Activated gamma-delta T cell (primary cell): Measurements from ENCODE around the gene TNS2.

Source experiments
- DNase-seq: peaks from one replicate; lab custom pipeline; 2025; lab: John Stamatoyannopoulos, UW

TNS2 gene

GRCh38 chr12:53068811-53069585 lies 19.1 kb downstream of the TNS2 start:
- no peak for DNase-seq

GRCh38 chr12:53069621-53070410 lies 20.0 kb downstream of the TNS2 start:
- DNase-seq, result no peak

GRCh38 chr12:53070877-53071492 lies 21.1 kb downstream of the TNS2 start:
- no peak for DNase-seq

- DNase-seq, result no peak
These were observed 22.0 kb downstream of the TNS2 start for GRCh38 chr12:53071591-53072551.

GRCh38 chr12:53073881-53074280 lies 24.0 kb downstream of the TNS2 start:
- DNase-seq, result no peak

GRCh38 chr12:53074283-53074998 lies 24.6 kb downstream of the TNS2 start:
- no peak for DNase-seq

DNA sequence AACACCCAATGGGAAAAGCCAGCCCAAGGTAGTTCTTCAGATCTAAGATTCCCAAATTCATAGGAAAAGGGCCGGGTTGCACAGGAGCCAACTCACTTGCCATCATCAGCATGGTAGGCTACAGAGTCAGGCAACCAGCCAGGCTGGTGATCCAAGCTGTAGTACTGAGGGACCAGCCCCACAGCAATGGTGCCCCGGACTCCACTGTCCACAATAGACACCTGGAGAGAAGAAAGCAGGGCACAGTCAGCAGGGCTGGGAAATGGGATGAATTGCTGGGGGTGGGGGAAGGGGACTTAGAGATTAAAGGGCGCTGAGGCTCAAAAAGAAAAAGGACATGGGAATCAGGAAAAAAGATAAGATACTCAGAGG lies 25.1 kb downstream of the TNS2 start:
- no peak for DNase-seq

DNA sequence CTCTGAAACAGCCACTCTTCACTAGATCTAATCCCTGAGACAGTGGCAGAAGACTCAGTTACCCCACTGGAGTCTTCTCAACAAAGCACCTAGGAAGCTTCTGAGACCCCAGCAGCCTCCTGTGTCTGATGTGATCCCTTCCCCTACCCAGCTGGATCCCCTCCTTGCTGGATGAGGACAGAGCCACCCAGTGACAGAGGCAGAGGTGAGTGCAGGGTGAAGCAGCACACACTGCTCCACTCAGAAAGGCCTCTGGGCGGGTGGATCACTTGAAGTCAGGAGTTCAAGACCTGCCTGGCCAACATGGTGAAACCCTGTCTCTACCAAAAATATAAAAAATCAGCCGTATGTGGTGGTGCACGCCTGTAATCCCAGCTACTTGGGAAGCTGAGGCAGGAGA lies 26.6 kb downstream of the TNS2 start:
- no peak for DNase-seq

GRCh38 chr12:53077030-53077429 lies 27.2 kb downstream of the TNS2 start:
- no peak for DNase-seq

- no peak for DNase-seq
These were observed 28.8 kb downstream of the TNS2 start for GRCh38 chr12:53078425-53079225.

DNA sequence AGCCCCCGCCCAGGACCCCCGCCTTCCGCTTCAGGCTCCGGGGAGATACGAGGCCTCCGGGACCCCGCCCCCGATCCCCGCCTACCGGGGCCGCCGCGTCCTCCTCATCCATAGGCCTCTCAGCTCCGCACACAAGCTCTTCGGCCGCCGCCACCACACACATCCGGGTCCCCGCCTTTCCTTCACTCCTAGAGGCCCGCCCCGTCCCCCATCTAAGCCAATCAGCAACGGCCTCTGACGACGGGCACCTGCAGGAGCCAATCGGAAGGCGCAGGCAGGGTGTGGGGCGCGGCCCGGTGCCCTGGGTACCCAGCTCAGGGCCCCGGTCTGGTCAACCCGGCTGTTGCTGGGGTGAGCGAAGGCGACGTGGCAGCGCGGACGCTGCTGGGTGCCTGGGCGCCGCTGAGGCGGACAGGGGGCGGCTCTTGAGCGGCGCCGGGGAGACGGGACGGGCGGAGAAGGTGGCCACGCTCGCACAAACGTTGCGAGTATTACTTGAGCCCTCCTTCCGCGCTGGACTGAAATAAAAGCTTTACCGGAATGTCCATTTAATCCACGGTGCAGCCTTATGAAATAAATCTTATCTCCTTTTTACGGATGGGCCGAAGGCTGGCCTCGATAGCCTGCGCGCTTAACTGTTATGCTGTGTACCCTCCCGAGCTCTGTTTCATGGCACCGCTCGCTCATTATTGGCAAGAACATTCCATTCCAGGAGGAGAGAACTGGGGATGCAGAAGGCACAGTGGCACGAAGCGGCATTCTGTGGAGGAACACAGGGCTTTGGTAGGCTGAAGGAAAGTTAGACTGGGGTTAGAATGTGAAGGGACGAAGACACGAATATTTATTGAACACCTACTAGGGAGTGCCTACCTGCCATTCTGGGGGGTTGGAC lies 29.6 kb downstream of the TNS2 start, which contains the start of gene SPRYD3:
TSS of gene SPRYD3 (minus strand) at position 165 of the 892 bp plus-strand sequence. CDS start at position 108, 57 bp downstream.
- DNase-seq, result peak; percentile 94

DNA sequence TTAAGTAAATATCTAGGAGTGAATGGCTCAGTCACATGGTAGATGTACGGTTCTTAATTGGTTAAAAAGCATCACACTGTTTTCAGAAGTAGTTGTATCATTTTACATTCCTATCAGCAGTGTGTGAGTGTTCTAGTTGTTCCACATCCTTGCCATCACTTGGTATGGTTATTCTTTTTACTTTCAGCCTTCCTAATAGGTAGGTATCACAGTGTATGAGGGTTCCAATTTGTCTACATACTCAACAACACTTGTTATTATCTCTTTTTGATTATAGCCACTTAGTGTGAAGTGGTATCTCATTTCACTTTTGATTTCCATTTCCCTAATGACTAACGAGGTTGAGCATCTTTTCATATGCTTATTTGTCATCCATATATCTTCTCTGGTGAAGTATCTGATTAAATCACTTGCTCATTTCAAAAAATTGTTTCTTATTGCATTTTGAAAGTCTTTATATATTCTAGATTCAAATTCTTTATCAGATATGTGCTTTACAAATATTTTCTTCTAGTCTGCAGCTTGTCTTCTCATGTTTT lies 32.8 kb downstream of the TNS2 start:
- no peak for DNase-seq

DNA sequence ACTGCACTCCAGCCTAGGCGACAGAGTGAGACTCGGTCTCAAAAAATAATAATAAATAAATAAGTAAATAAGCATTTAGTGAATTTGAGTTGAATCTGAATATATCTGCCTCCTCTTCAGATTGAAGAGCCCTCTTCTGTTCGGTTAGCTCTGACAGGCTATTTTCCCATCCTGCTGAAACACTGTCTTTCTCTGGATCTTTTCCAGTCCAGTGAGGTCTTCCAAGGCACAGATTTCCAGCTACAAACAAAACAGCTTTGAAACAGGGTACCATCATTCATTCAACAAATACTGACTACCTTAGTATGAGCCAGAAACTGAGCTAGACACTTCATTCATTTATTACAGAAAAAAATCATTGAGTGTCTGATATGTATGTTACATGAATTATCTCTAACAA lies 36.5 kb downstream of the TNS2 start:
- no peak for DNase-seq

GRCh38 chr12:53090105-53090504 lies 40.2 kb downstream of the TNS2 start:
- DNase-seq, result no peak

GRCh38 chr12:53090554-53090953 lies 40.7 kb downstream of the TNS2 start:
- DNase-seq, result no peak

- DNase-seq, result no peak
These were observed 41.9 kb downstream of the TNS2 start for GRCh38 chr12:53091756-53092155.

DNA sequence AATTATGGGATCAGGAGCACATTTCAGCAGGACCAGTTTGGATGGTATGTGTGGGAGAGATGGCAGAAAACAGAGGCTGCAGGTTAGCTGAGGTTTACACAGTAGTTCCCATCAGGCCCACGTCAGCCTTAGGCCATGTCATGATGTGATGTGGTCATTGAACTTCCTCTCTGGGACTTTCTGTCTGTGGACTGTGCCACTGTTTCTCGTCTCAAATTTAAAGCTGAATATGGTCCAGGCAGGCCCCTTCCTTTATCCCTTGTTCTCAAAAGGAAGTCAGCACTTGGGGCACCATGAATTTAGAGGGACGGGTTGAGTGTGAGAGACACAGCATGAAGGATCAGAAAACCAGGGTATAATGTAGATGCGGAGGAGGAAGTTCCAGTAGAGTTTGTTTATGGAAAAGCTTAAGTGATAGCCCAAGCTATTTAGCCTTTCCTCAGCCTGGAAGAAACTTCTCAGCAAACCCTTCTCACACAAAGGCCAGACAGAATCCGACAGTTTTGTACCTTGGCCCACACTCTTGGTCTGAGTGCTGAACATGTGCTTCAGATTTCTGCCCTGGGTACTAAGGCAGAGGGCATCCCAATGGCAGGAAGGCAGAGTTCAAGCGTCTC lies 44.0 kb downstream of the TNS2 start:
- DNase-seq, result no peak

DNA sequence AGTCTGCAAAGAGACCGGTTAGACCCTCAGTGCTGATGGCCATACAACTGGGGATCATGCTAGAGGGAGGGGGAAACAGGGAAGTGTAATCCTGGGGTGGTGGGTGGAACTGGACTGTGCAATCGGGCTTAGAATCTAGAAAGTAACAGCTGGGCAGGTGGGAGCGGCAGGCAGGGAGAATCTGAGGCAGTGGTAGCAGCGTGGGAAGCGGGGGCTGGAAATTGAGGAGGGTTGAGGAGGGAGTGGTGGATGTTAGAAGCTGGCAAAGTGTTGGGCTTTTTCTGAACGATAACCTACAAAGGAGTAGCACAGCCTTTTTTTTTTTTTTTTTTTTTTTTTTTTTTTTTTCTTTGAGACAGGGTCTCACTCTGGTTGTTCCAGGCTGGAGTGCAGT lies 44.5 kb downstream of the TNS2 start:
- no peak for DNase-seq
